Colonic mucosa (tissue), 4 donors: ENCODE data around the gene MAPRE3. TPM values are rescaled to one million over a fixed set of nuclear protein-coding genes. Genes with fewer than 3 reads are reported as not detected.

Experiments used
- DNase-seq: peaks from one replicate; pipeline ENCODE4 v3.0.0-alpha.2; 2020
- H3K27ac ChIP-seq: fragments of 200-600 bp; one replicate; pipeline ENCODE4 v1.8.0; 2021
- H3K27me3 ChIP-seq: fragments of 200-600 bp; one replicate; pipeline ENCODE4 v1.8.0; 2021
- H3K36me3 ChIP-seq: fragments of 200-600 bp; one replicate; pipeline ENCODE4 v1.8.0; 2021
- H3K4me1 ChIP-seq: fragments of 200-600 bp; one replicate; pipeline ENCODE4 v1.8.0; 2021; ENCODE audit warnings: mild to moderate bottlenecking
- H3K4me3 ChIP-seq: fragments of 200-600 bp; one replicate; pipeline ENCODE4 v1.8.0; 2021
- H3K9ac ChIP-seq, 2 donors: one replicate each; pipeline ENCODE4 v1.7.0; 2013; ENCODE audit warnings: control low read depth in 2 of 2, low read depth in 2 of 2, low read length in 2 of 2
- H3K9me3 ChIP-seq: fragments of 200-600 bp; one replicate; pipeline ENCODE4 v1.8.0; 2021
- intact Hi-C: fragments of 100-400 bp; cut with DNase I; formaldehyde crosslinking; loops from one replicate; pipeline ENCODE4 v1.14.1; 2022
- total RNA-seq, 2 donors: library from RNA; stranded (reverse); fragmentation: NEBNext Ultra II Directional in 1 of 2; extraction: Animal tissue kit (Norgen Biotek cat#: 25700) in 1 of 2; gene quantifications; one replicate each; pipeline ENCODE4 v1.2.1, GENCODE V29; 2021
- TF ChIP-seq, protein P1 (sequence below): fragments of 200-600 bp; IDR thresholded peaks from one replicate; pipeline ENCODE4 v1.8.0; 2022; ENCODE audit warnings: antibody characterized with exemption, mild to moderate bottlenecking
- donor health status: healthy.
- donor health status: DM: no; HTN: no; CAD: no.
- donor health status: DM: no; HTN: no; CAD: no.

The MAPRE3 gene
- total RNA-seq, 2 donors from 2014 or later, result 21.6 to 22.0 TPM

DNA sequence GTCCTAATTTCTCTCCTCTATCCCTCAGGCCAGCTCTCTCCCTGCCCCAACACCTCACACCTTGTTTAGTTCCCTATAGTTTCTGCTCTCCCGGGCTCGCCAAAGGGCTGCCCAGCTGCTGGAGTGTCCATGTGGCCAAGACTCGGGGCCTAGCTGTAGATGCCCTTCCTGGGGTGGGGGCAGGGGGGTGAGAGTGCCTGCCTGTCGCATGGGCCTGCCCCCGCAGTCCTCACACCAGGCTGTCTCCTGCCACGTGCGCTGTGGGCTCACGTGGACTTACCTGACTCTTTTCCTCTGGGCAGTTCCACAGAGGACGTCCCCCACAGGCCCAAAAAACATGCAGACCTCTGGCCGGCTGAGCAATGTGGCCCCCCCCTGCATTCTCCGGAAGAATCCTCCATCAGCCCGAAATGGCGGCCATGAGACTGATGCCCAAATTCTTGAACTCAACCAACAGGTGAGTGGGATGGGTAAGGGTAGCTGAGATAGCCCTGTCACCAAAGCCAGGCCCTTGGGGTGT is 54.9 kb downstream of the MAPRE3 start:
- H3K9me3 ChIP-seq, result no peaks in the 10 kb centered on the region
- no peak overlapping the region for H3K9ac ChIP-seq
- no peaks in the 10 kb centered on the region for H3K36me3 ChIP-seq
- DNase-seq, result no peak
- peaks cover 4% of the 10 kb centered on the region for H3K4me1 ChIP-seq
- no peak overlapping the region for H3K4me3 ChIP-seq
- TF ChIP-seq, protein P1, sequence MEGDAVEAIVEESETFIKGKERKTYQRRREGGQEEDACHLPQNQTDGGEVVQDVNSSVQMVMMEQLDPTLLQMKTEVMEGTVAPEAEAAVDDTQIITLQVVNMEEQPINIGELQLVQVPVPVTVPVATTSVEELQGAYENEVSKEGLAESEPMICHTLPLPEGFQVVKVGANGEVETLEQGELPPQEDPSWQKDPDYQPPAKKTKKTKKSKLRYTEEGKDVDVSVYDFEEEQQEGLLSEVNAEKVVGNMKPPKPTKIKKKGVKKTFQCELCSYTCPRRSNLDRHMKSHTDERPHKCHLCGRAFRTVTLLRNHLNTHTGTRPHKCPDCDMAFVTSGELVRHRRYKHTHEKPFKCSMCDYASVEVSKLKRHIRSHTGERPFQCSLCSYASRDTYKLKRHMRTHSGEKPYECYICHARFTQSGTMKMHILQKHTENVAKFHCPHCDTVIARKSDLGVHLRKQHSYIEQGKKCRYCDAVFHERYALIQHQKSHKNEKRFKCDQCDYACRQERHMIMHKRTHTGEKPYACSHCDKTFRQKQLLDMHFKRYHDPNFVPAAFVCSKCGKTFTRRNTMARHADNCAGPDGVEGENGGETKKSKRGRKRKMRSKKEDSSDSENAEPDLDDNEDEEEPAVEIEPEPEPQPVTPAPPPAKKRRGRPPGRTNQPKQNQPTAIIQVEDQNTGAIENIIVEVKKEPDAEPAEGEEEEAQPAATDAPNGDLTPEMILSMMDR, result no peak
- no peak overlapping the region for H3K27ac ChIP-seq
- H3K27me3 ChIP-seq, result no peaks in the 10 kb centered on the region
- intact Hi-C loops, result no loop called here

DNA sequence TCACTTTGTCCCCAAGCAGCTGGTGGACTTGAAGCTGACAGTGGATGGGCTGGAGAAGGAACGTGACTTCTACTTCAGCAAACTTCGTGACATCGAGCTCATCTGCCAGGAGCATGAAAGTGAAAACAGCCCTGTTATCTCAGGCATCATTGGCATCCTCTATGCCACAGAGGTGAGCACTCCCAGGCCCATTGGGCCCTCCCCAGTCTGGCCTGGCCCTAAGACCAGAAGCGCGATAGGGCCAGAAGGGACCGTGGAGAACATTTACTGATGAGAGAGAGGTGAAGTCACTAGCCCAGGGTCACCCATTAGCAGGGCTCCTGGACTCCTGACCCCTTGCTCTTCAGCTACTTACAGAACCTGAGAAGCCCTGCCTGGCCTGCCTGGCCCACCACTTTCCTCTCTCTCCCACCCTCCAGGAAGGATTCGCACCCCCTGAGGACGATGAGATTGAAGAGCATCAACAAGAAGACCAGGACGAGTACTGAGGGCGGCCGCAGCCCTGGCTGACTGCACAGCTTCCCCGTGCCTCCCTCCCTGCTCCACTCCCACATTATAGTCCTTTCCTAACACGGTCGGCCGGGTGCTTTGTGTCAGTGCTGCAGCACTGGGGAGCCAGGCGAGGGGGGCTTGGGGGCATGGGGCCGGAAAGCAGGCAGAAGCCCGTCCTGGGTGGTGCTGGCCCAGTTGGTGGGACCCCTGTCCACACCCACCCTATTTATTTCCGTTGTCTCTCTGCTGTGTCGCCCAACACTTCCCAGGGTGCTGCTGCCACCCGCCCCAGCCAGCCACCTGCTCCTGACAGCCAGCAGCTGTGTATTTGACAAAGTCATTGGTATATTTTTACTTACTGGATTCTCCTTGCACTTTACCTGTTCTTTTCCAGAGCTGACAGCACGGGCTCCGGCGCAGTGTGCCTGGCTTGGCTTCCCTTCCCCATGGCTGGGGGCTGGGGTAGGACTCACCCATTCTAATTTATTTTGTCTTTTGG is 55.7 kb downstream of the MAPRE3 start:
- H3K4me3 ChIP-seq, result no peak overlapping the region
- TF ChIP-seq, protein P1, result no peak
- DNase-seq, result no peak
- no peaks in the 10 kb centered on the region for H3K9me3 ChIP-seq
- H3K27ac ChIP-seq, result no peak overlapping the region
- H3K27me3 ChIP-seq, result no peaks in the 10 kb centered on the region
- intact Hi-C loops, result no loop called here
- H3K36me3 ChIP-seq, result no peaks in the 10 kb centered on the region
- H3K9ac ChIP-seq, result no peak overlapping the region
- peaks cover 1% of the 10 kb centered on the region for H3K4me1 ChIP-seq

DNA sequence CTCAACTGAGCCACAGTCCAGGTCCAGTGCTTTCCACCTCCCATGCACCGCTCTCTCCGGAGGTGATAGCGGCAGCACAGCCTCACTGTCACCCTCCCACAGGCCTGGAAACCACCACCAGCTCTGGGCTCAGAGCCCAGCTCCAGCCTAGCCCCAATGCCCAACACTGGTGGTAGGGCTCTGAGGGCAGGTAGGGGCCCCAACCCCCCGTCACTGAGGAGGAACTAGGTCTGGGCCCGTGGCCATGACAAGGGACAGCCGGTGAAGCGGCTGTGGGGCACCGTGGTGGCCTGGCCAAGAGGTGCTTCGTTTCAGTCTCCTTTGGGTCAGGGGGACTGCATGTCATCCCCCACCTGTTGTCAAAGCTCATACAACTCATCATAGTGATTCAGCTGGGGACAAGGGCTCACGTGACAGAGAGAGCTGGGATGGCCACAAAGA is 56.8 kb downstream of the MAPRE3 start:
- Histone ChIP-seq H3K4me3 (no peak overlapping the region), H3K4me1 (no peaks in the 10 kb centered on the region), H3K27ac (no peak overlapping the region), H3K27me3 (no peaks in the 10 kb centered on the region), H3K9me3 (no peaks in the 10 kb centered on the region), H3K9ac (no peak overlapping the region), H3K36me3 (no peaks in the 10 kb centered on the region)
- no peak for DNase-seq
- TF ChIP-seq, protein P1, result no peak
- intact Hi-C loops, result no loop called here

DNA sequence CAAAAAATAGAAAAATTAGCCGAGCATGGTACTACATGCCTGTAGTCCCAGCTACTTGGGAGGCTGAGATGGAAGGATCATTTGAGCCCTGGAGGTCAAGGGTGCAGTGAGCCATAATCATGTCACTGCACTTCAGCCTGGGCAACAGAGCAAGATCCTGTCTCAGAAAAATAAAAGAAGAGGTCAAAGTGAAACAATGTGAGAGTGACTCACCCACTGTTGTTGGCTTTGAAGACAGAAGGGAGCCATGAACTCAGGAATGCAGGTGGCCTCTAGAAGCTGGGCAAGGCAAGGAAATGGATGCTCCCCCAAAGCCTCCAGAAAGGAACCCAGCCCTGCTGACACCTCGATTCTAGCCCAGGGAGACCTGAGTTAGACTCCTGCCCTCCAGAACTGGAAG is 58.6 kb downstream of the MAPRE3 start:
- no peak for DNase-seq
- intact Hi-C loops, result no loop called here
- TF ChIP-seq, protein P1, result no peak
- no peak overlapping the region for H3K4me3 ChIP-seq
- peaks cover 5% of the 10 kb centered on the region for H3K4me1 ChIP-seq
- no peak overlapping the region for H3K9ac ChIP-seq
- H3K27ac ChIP-seq, result no peak overlapping the region
- no peaks in the 10 kb centered on the region for H3K27me3 ChIP-seq
- H3K9me3 ChIP-seq, result no peaks in the 10 kb centered on the region
- no peaks in the 10 kb centered on the region for H3K36me3 ChIP-seq

DNA sequence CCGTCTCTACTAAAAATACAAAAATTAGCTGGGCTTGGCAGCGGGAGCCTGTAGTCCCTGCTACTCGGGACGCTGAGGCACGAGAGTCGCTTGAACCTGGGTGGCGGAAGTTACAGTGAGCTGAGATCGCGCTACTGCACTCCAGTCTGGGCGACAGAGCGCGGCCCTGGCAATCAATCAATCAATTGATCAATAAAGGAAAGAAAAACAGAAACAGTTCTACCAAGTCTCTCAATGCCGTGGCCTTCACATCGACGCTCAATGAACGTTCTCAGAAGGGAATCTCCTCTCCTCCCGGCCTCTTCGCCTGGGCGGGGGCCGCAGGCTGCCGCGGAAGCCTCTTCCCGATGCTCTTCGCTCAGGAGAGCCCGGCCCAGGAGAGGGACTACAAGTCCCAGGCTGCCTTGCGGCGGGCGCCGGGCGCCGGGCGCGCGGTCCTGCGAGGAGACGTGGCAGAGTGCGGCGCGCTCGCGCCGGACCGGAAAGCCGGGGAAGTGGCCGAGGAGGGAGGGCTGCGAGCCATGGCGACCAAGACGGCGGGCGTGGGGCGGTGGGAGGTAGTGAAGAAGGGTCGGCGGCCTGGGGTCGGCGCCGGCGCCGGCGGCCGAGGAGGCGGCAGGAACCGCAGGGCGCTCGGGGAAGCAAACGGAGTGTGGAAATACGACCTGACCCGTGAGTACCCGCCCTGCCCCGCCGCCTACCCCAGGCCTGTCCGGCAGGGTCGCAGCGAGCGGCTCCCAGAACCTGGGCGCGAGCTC is 62.2 kb downstream of the MAPRE3 start, which contains the start of gene TMEM214:
Gene TMEM214 (plus strand): TSS at position 471 of the 758 bp plus-strand sequence. CDS start 51 bp downstream, at position 522.
- H3K9ac ChIP-seq, result peak within 1 kb of the TSS; percentile 90 to 96
- peaks cover 13% of the 10 kb centered on the region for H3K4me1 ChIP-seq
- no peaks in the 10 kb centered on the region for H3K9me3 ChIP-seq
- H3K36me3 ChIP-seq, result peaks cover 17% of the 10 kb centered on the region
- H3K27me3 ChIP-seq, result no peaks in the 10 kb centered on the region
- DNase-seq, result peak; percentile 90
- peak within 1 kb of the TSS; percentile 59 for H3K27ac ChIP-seq
- intact Hi-C loops, result loop anchor here (10.0 kb wide), 1 partner anchor 52 kb away; the partner anchor contains the start of gene KHK
- peak within 1 kb of the TSS; percentile 76 for H3K4me3 ChIP-seq
- TF ChIP-seq, protein P1, result no peak
